CMK (cell line): ENCODE data around the gene NUTF2.
"Not testable (repeated sequence)": the region's sequence is repeated elsewhere in the genome, so short reads cannot be mapped to it uniquely, and the experiment has no call there.

Experiments used
- DNase-seq: peaks from one replicate; pipeline ENCODE4 v3.0.0-alpha.2; 2010; ENCODE audit warnings: low read depth

Gene NUTF2

DNA sequence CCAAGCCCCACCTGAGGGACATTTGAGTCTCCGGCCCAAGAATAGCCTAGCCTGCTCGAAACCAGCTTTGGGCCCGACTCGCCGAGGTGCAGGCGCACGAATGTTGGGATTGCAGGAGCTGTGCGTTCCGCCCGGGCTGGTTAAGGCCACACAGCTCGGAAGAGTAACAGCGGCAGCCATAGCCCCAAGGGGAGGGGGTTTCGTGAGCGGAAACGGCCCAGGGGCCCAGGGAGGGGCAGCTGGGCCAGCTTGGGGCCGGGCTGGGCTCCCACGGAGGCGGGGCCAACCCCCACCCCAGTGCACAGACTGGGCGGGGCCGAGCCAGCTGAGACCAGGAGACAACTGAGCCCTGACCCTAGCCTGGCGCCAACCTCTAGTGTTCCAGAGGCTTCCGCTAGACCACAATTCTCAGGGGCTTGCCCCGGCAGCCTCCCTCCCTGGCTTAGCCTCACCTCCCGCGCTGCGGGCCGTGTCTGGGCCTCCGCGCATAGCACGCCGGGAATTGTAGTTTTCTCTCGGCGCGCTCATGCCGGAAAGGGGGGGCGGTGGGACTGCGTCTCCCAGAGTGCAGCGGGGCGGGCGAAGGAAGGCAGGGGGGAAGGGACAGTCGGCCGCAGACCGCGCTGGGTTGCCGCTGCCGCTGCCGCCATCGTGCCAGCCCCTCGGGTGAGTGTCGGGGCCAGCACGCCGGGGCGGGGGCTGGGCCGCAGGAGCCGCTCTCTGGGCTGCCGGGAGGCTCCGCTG lies at the start of gene NUTF2:
TSS of gene NUTF2 (plus strand) at position 614 of the 744 bp plus-strand sequence. CDS start 18,198 bp downstream, outside the sequence.
- peak; percentile 96 for DNase-seq

- no peak for DNase-seq
Measured at GRCh38 chr16:67800338-67800926, 46.3 kb upstream of the NUTF2 start.

DNA sequence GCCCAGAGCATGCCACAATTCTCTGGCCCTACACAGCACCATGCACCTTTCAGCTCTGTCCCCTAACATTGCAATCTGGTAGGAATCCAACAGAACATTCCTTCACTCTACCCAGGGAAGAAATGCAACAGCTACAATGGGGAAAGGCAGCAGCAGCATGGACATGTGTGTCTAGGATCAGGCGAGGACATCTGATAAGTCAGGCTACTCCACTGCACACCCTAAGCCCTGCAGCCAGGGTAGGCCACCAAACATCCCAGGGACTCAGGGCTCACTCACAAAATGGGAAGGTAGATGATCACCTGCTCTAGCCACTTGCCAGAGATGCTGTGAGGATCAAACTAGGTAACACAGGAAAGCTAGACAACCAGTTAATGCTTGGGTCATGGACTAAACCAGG lies 45.5 kb upstream of the NUTF2 start:
- no peak for DNase-seq

DNA sequence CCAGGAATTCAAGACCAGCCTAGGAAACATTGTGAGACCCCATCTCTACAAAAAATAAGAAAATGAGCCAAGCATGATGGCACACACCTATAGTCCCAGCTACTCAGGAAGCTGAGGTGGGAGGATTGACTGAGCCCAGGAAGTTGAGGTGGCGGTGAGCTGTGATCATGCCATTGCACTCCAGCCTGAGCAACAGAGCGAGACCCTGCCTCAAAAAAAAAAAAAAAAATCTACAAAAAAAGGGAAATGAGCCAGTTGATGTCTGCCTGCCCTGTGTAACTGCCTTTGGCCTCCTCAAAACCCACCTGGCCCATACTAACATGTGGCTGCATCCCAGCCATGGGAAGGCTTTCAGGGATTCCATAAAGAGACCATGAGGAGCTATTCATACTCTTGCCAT lies 44.9 kb upstream of the NUTF2 start:
- no peak for DNase-seq

- DNase-seq = no peak
Measured at GRCh38 chr16:67803894-67804293, 42.8 kb upstream of the NUTF2 start.

- no peak for DNase-seq
Measured at GRCh38 chr16:67804853-67805542, 41.7 kb upstream of the NUTF2 start.

- DNase-seq = no peak
Measured at GRCh38 chr16:67805718-67806427, 40.9 kb upstream of the NUTF2 start.

DNA sequence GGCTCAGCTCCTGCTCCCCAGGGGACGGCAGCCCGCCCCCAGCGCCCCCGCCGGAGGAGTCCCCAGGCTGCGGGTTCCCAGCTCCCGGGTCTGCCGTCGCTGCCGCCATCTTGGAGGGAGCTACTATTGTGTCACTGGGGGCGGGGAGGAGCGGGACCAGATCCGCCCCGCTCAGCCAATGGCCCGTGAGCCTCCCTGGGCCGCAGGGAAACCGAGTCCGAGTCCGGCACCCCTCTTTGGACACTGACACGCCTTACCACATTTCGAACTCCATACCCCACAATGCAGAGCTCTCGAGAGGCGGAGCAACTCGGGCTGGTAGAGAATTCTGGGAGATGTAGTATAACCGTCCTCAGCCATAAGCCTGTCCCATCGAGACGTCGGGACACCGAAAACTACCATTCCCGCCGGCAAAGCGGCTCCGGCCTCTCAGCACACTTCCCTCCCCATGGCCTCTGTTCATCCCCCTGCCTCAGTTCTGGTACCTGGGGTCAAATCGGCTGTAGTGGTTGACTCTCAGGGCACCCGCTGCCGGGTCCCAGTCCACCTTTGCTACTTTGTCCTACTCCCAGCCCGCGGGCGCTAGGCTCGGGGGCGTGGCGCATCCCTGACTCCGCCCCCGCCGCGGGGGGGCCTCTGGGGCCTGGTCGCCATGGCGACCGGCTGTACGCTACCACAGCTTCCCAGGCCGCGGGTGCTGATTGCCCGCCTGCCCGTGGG lies 40.1 kb upstream of the NUTF2 start, which contains the start of the genes RANBP10 and TSNAXIP1:
TSS of gene RANBP10 (minus strand) at position 133 of the 720 bp plus-strand sequence. CDS start at position 109, 24 bp downstream.
TSS of gene TSNAXIP1 (plus strand) at position 462 of the 720 bp plus-strand sequence. CDS start 261 bp downstream, outside the sequence.
- DNase-seq = peak; percentile 98

DNA sequence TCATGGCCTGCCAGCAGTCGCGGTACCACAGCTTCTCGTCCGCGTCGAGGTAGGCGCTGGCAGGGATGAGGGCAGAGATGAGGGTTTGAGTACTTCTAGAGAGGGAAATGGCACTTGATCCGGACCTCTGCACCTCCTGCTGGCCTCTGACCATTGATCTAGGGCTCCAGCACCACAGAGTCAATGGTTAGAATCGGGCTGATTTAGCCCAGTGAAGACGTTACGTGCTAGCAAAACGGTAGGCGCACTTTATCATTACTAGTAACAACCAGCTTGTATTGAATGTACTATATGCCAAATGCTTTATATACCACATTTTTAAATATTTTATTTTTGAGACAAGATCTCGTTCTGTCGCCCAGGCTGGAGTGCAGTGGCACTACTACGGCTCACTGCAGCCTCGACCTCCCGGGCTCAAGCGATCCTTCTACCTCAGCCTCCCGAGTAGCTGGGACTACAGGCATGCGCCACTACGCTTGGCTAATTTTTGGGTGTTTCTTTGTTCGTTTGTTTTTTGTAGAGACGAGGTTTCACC lies 39.5 kb upstream of the NUTF2 start:
- DNase-seq = no peak

GRCh38 chr16:67811899-67812298 lies 34.8 kb upstream of the NUTF2 start:
- no peak for DNase-seq

GRCh38 chr16:67814567-67814966 lies 32.2 kb upstream of the NUTF2 start:
- no peak for DNase-seq

GRCh38 chr16:67820608-67821259 lies 26.0 kb upstream of the NUTF2 start:
- no peak for DNase-seq

DNA sequence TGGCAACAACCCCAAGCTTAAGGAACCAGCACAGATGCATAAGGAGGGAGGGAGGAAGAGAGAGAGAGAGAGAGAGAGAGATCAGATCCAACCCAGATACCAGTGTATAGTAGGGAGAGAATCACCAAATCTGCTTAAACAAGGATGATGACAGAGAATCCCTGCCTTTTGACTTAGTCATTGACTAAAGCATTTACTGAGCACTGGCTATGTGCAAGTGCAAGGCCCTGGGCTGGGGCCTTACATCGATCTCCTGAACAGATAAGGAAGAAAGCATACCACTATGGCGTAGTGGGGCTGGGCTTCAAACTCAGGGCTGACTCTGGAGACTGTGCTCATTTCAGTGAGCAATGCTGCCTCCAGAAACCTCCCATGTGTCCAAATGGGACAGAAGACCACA lies 24.2 kb upstream of the NUTF2 start:
- DNase-seq = no peak

GRCh38 chr16:67825119-67825518 lies 21.6 kb upstream of the NUTF2 start:
- no peak for DNase-seq

GRCh38 chr16:67825906-67826305 lies 20.8 kb upstream of the NUTF2 start:
- no peak for DNase-seq

DNA sequence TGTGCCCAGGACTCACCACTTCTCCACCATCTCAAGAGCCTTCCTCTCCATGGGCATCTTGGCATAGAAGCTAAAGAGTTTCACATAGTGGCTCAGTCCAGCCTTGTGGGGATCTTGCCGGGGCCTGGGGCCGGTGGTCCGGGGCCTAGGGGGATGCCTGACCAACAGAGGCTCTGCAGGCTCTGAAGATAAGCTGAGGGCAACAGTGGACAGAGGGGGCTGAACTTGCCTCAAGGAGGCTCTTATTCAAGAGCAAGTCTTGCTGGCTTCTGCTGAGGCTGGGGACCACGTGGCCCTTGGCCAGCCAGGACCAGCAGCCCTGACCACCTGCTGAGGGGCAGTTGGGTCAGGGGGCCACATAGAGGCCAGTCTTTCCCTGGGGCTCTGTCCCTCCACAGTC lies 18.1 kb upstream of the NUTF2 start:
- DNase-seq = no peak

GRCh38 chr16:67833030-67833414 lies 13.7 kb upstream of the NUTF2 start:
- DNase-seq = no peak

DNA sequence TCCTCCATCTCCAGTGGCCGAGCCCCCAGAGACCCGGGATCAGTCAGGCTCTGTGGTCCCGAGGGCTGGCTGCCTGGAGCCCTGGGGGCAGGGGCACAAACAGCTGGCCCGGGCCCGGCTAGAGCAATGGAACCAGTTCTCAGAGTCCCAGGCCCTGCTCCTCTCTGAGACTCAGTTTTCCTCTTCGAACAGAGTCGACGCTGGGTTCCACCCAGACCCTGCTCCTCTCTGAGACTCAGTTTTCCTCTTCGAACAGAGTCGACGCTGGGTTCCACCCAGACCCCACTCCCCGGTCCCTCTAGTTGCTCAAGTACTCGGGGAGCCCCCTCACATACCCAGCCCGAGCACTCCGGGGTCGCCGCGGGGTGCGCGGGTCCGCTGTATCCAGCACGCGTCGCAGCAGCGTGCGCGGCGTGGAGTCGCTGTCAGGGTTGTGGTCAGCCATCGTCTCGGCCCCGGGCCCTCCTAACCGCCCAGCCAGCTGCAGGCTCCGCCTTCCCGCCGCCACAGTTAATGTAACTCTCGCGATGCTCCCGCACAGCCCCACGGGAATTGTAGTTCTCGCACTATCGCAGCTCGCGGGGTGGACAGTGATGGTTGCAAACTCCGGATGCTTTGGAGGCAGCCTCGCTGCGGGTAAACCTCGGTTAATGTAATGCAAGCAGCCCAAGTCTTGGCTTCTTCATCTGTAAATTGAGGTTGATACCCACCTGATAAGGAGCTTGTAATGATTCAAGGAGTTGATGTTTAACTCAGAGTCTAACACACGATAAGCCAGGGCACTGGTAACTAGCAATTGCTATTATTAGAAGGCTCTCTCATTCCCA lies 13.1 kb upstream of the NUTF2 start:
- peak; percentile 85 for DNase-seq

DNA sequence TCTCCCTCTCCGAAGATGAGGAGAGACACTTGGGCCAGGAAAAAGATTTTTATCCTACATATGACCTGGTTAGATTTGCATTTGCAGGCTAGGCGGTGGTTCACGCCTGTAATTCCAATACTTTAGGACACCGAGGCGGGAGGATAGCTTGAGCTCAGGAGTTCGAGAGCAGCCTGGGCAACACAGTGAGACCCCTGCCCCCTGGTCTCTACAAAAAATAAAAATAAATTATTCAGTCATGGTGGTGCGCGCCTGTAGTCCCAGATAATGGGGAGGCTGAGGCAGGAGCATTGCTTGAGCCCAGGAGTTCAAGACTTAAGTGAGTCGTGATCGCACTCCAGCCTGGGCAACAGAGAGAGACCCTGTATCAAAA lies 12.5 kb upstream of the NUTF2 start:
- no peak for DNase-seq

- not testable (repeated sequence) for DNase-seq
Measured at GRCh38 chr16:67837190-67837589, 9.5 kb upstream of the NUTF2 start.
